NOMO-1 treated with DMSO at 0.1 percent for 48 hours (cell line): ENCODE measurements around the gene RERE.

Source experiments
- DNase-seq: peaks from one replicate; lab custom pipeline; 2025; ENCODE audit not compliant: unreplicated experiment; lab: John Stamatoyannopoulos, UW

RERE gene

GRCh38 chr1:8343044-8343443, 474.4 kb downstream of the RERE start:
- no peak for DNase-seq

- DNase-seq, result no peak
Observed at GRCh38 chr1:8342325-8342724, 475.1 kb downstream of the RERE start.

GRCh38 chr1:8340448-8340847, 477.0 kb downstream of the RERE start:
- no peak for DNase-seq

- no peak for DNase-seq
Observed at GRCh38 chr1:8339203-8339600, 478.2 kb downstream of the RERE start.

- DNase-seq, result no peak
Observed at GRCh38 chr1:8338526-8339202, 478.8 kb downstream of the RERE start.

- no peak for DNase-seq
Observed at GRCh38 chr1:8337776-8338525, 479.5 kb downstream of the RERE start.

GRCh38 chr1:8335246-8335645, 482.2 kb downstream of the RERE start:
- no peak for DNase-seq

- no peak for DNase-seq
Observed at GRCh38 chr1:8334106-8334851, 483.2 kb downstream of the RERE start.

- DNase-seq, result no peak
Observed at GRCh38 chr1:8333246-8333987, 484.0 kb downstream of the RERE start.

- DNase-seq, result no peak
Observed at GRCh38 chr1:8332806-8333205, 484.6 kb downstream of the RERE start.

- DNase-seq, result no peak
Observed at GRCh38 chr1:8330271-8331125, 486.9 kb downstream of the RERE start.

GRCh38 chr1:8329858-8330257, 487.6 kb downstream of the RERE start:
- no peak for DNase-seq

- no peak for DNase-seq
Observed at GRCh38 chr1:8329439-8329838, 488.0 kb downstream of the RERE start.

- no peak for DNase-seq
Observed at GRCh38 chr1:8328271-8328670, 489.2 kb downstream of the RERE start.

- no peak for DNase-seq
Observed at GRCh38 chr1:8326265-8326664, 491.2 kb downstream of the RERE start.

GRCh38 chr1:8325771-8326170, 491.7 kb downstream of the RERE start:
- no peak for DNase-seq

- DNase-seq, result no peak
Observed at GRCh38 chr1:8324176-8324810, 493.1 kb downstream of the RERE start.

GRCh38 chr1:8323706-8324105, 493.7 kb downstream of the RERE start:
- no peak for DNase-seq

- DNase-seq, result no peak
Observed at GRCh38 chr1:8321612-8322011, 495.8 kb downstream of the RERE start.

GRCh38 chr1:8318436-8318835, 499.0 kb downstream of the RERE start:
- no peak for DNase-seq
